Endodermal cell (in vitro differentiated cells): ENCODE results near the gene SPIRE2. TPM values are rescaled to one million over a fixed set of nuclear protein-coding genes. Genes with fewer than 3 reads are reported as not detected.
A peak's percentile ranks its signal among the peaks of the same experiment; 100 is the strongest.
"Not testable (repeated sequence)": the region's sequence is repeated elsewhere in the genome, so short reads cannot be mapped to it uniquely, and the experiment has no call there.

Experiments used
- DNase-seq: peaks from one replicate; pipeline ENCODE4 v3.0.0-alpha.2; 2017
- H3K27ac ChIP-seq: 2 replicates; pipeline ENCODE4 v1.5.1; 2013; ENCODE audit warnings: mild to moderate bottlenecking, low read depth, low read length, moderate library complexity
- H3K27me3 ChIP-seq: 2 replicates; pipeline ENCODE4 v1.6.1; 2013; ENCODE audit warnings: mild to moderate bottlenecking, low read length, moderate library complexity; ENCODE audit not compliant: insufficient read depth, control insufficient read depth, poor library complexity, severe bottlenecking
- H3K36me3 ChIP-seq: 2 replicates; pipeline ENCODE4 v1.7.0; 2013; ENCODE audit warnings: mild to moderate bottlenecking, low read length, moderate library complexity; ENCODE audit not compliant: control insufficient read depth, insufficient read depth
- H3K4me1 ChIP-seq: one replicate; pipeline ENCODE4 v1.7.0; 2013; ENCODE audit warnings: low read length; ENCODE audit not compliant: control insufficient read depth, insufficient read depth
- H3K4me3 ChIP-seq: 2 replicates; pipeline ENCODE4 v1.5.1; 2013; ENCODE audit warnings: mild to moderate bottlenecking, low read length, moderate library complexity
- H3K9ac ChIP-seq: 2 replicates; pipeline ENCODE4 v1.6.1; 2013; ENCODE audit warnings: mild to moderate bottlenecking, low read length, moderate library complexity; ENCODE audit not compliant: poor library complexity, severe bottlenecking; ENCODE audit errors: extremely low read depth
- H3K9me3 ChIP-seq: 2 replicates; pipeline ENCODE4 v1.6.1; 2013; ENCODE audit warnings: mild to moderate bottlenecking, low read length, moderate library complexity; ENCODE audit not compliant: control insufficient read depth
- H3K27ac Mint-ChIP-seq: 2 replicates; pipeline ENCODE4 v1.8.0; 2020; ENCODE audit warnings: mixed read lengths
- H3K27me3 Mint-ChIP-seq: 2 replicates; pipeline ENCODE4 v1.8.0; 2021; ENCODE audit warnings: mild to moderate bottlenecking, mixed read lengths; ENCODE audit not compliant: insufficient read depth
- H3K36me3 Mint-ChIP-seq: 2 replicates; pipeline ENCODE4 v1.8.0; 2020; ENCODE audit warnings: low read depth, mixed read lengths
- H3K4me1 Mint-ChIP-seq: 2 replicates; pipeline ENCODE4 v1.8.0; 2020; ENCODE audit warnings: mixed read lengths
- H3K4me3 Mint-ChIP-seq: 2 replicates; pipeline ENCODE4 v1.8.0; 2020; ENCODE audit warnings: mild to moderate bottlenecking, moderate library complexity, mixed read lengths
- H3K9me3 Mint-ChIP-seq: 2 replicates; pipeline ENCODE4 v1.8.0; 2020; ENCODE audit warnings: mild to moderate bottlenecking, mixed read lengths
- CTCF ChIP-seq: fragments of 200-600 bp; sonication (generic); conservative IDR thresholded peaks from 2 replicates; pipeline ENCODE4 v1.5.0; 2021; ENCODE audit warnings: antibody characterized with exemption, mild to moderate bottlenecking
- WGBS, 2 experiments: methylation state at CpG; one replicate each; pipeline versions ENCODE4 v1.1.5 to v1.1.7; 2013; ENCODE audit warnings: missing lambda C conversion rate in 2 of 2, mixed read lengths in 1 of 2; ENCODE audit not compliant: insufficient coverage in 1 of 2, insufficient read length in 1 of 2; 5-methylcytosine and 5-hydroxymethylcytosine counted together
- total RNA-seq, 2 donors: library from RNA; stranded (reverse); fragmentation: NEBNext Ultra II Directional in 1 of 2; extraction: Animal tissue kit (Norgen Biotek cat#: 25700) in 1 of 2; gene quantifications; 2 replicates in 1 of 2; 3 replicates in 1 of 2; pipeline ENCODE4 v1.2.1, GENCODE V29; 2021

The SPIRE2 gene
- total RNA-seq, 2 donors from 2014 or later, result 12.8 to 12.9 TPM

GRCh38 chr16:89791278-89791995, 36.8 kb upstream of the SPIRE2 start:
- H3K27me3 ChIP-seq, result no peaks in the 10 kb centered on the region
- 95 to 98% methylated on average over 16 of the region's 16 CpGs for WGBS, 2 experiments
- peaks cover 85% of the 10 kb centered on the region for H3K36me3 ChIP-seq
- Mint-ChIP-seq H3K27ac (no peak overlapping the region), H3K36me3 (peaks cover 75% of the 10 kb centered on the region), H3K4me1 (no peaks in the 10 kb centered on the region), H3K9me3 (no peaks in the 10 kb centered on the region), H3K4me3 (no peak overlapping the region), H3K27me3 (no peaks in the 10 kb centered on the region)
- H3K9ac ChIP-seq, result no peak overlapping the region
- H3K4me1 ChIP-seq, result no peaks in the 10 kb centered on the region
- no peak overlapping the region for H3K4me3 ChIP-seq
- TF ChIP-seq CTCF, result no peak
- H3K27ac ChIP-seq, result no peak overlapping the region
- DNase-seq, result no peak
- H3K9me3 ChIP-seq, result no peaks in the 10 kb centered on the region

GRCh38 chr16:89793092-89793491, 35.2 kb upstream of the SPIRE2 start:
- not testable (repeated sequence) for H3K9me3 Mint-ChIP-seq, H3K4me3 ChIP-seq, H3K4me3 Mint-ChIP-seq, H3K27ac Mint-ChIP-seq, H3K27me3 Mint-ChIP-seq, H3K9me3 ChIP-seq, H3K4me1 ChIP-seq, H3K27ac ChIP-seq, H3K4me1 Mint-ChIP-seq, H3K27me3 ChIP-seq, H3K9ac ChIP-seq
- peak; percentile 72 for DNase-seq
- peaks cover 66% of the 10 kb centered on the region for H3K36me3 Mint-ChIP-seq
- WGBS, 2 experiments, result 61 to 79% methylated on average over 11 of the region's 12 CpGs
- peaks cover 80% of the 10 kb centered on the region for H3K36me3 ChIP-seq
- TF ChIP-seq CTCF, result peak; percentile 81

GRCh38 chr16:89793955-89794354, 34.3 kb upstream of the SPIRE2 start:
- no peak for DNase-seq
- H3K9me3 Mint-ChIP-seq, result no peaks in the 10 kb centered on the region
- Histone ChIP-seq H3K36me3 (peaks cover 80% of the 10 kb centered on the region), H3K27me3 (no peaks in the 10 kb centered on the region), H3K9ac (no peak overlapping the region), H3K4me1 (no peaks in the 10 kb centered on the region), H3K9me3 (no peaks in the 10 kb centered on the region), H3K4me3 (no peak overlapping the region), H3K27ac (no peak overlapping the region)
- H3K27ac Mint-ChIP-seq, result no peak overlapping the region
- 87 to 94% methylated on average over 7 of the region's 7 CpGs for WGBS, 2 experiments
- H3K4me3 Mint-ChIP-seq, result no peak overlapping the region
- no peak for TF ChIP-seq CTCF
- H3K36me3 Mint-ChIP-seq, result peaks cover 66% of the 10 kb centered on the region
- no peaks in the 10 kb centered on the region for H3K27me3 Mint-ChIP-seq
- H3K4me1 Mint-ChIP-seq, result no peaks in the 10 kb centered on the region
